ENCODE results near the gene HDC.

The HDC gene

DNA sequence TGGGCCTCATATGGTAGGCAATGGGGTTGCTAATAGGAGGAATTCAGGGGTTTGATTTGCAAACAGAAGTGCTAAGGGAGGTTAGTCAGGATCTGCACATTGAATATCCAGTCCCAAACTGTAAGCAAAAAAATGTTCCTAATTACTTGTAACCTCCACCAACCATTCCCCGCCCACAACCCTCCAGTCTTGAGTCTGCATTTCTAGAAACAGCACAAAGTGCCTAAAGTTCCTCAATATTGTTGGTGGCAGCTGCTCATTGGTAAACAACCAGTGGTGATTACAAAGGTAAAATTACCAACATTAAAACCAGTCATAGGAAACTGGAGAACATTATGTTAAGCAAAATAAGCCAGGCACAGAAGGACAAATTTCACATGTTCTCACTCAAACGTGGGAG, 18.9 kb downstream of the HDC start:
- H3K27me3 ChIP-seq (ENCODE audit: control insufficient read depth in 5 of 5, insufficient read depth in 4 of 5, low read length in 5 of 5): no peaks in the 10 kb centered on the region
- H3K9ac ChIP-seq (ENCODE audit: low read length in 5 of 5): no peak overlapping the region
- H3K36me3 ChIP-seq (ENCODE audit: control insufficient read depth in 5 of 5, insufficient read depth in 5 of 5, low read length in 5 of 5): no peaks in the 10 kb centered on the region
- no peak overlapping the region for H3K4me3 ChIP-seq (ENCODE audit: low read depth in 1 of 5, low read length in 5 of 5)
- H3K27ac ChIP-seq (ENCODE audit: low read depth, low read length): no peak overlapping the region
- no peaks in the 10 kb centered on the region for H3K9me3 ChIP-seq (ENCODE audit: control insufficient read depth in 5 of 5, low read length in 5 of 5)
- peaks cover 0 to 3% (median 0%) of the 10 kb centered on the region in 5 donors for H3K4me1 ChIP-seq (ENCODE audit: control insufficient read depth in 5 of 5, insufficient read depth in 5 of 5, low read length in 5 of 5)

GRCh38 chr15:50244959-50245624, 20.4 kb downstream of the HDC start:
- no peaks in the 10 kb centered on the region for H3K9me3 ChIP-seq (ENCODE audit: control insufficient read depth in 5 of 5, low read length in 5 of 5)
- no peak overlapping the region for H3K9ac ChIP-seq (ENCODE audit: low read length in 5 of 5)
- peaks cover 0 to 3% (median 0%) of the 10 kb centered on the region in 5 donors for H3K4me1 ChIP-seq (ENCODE audit: control insufficient read depth in 5 of 5, insufficient read depth in 5 of 5, low read length in 5 of 5)
- H3K27me3 ChIP-seq (ENCODE audit: control insufficient read depth in 5 of 5, insufficient read depth in 4 of 5, low read length in 5 of 5): no peaks in the 10 kb centered on the region
- H3K27ac ChIP-seq (ENCODE audit: low read depth, low read length): no peak overlapping the region
- H3K36me3 ChIP-seq (ENCODE audit: control insufficient read depth in 5 of 5, insufficient read depth in 5 of 5, low read length in 5 of 5): no peaks in the 10 kb centered on the region
- no peak overlapping the region for H3K4me3 ChIP-seq (ENCODE audit: low read depth in 1 of 5, low read length in 5 of 5)

DNA sequence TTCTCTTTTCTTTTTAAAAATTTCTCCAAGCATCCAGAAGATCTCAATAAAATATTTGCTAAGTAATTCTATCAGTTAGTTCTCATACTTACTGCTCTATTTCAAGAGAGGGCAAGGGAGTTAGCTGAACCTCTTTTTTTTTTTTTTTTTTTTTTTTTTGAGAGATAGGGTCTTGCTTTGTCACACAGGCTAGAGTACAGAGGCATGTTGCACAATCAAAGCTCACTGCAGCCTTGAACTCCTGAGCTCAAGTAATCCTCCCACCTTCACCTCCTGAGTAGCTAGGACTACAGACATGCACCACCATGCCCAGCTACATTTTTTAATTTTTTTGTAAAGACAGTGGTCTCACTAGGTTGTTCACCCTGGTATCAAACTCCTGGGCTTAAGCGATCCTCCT, 21.4 kb downstream of the HDC start:
- no peak overlapping the region for H3K9ac ChIP-seq (ENCODE audit: low read length in 5 of 5)
- H3K9me3 ChIP-seq (ENCODE audit: control insufficient read depth in 5 of 5, low read length in 5 of 5): no peaks in the 10 kb centered on the region
- H3K4me1 ChIP-seq (ENCODE audit: control insufficient read depth in 5 of 5, insufficient read depth in 5 of 5, low read length in 5 of 5): peaks cover 0 to 3% (median 0%) of the 10 kb centered on the region in 5 donors
- H3K36me3 ChIP-seq (ENCODE audit: control insufficient read depth in 5 of 5, insufficient read depth in 5 of 5, low read length in 5 of 5): no peaks in the 10 kb centered on the region
- no peaks in the 10 kb centered on the region for H3K27me3 ChIP-seq (ENCODE audit: control insufficient read depth in 5 of 5, insufficient read depth in 4 of 5, low read length in 5 of 5)
- H3K4me3 ChIP-seq (ENCODE audit: low read depth in 1 of 5, low read length in 5 of 5): no peak overlapping the region
- no peak overlapping the region for H3K27ac ChIP-seq (ENCODE audit: low read depth, low read length)

DNA sequence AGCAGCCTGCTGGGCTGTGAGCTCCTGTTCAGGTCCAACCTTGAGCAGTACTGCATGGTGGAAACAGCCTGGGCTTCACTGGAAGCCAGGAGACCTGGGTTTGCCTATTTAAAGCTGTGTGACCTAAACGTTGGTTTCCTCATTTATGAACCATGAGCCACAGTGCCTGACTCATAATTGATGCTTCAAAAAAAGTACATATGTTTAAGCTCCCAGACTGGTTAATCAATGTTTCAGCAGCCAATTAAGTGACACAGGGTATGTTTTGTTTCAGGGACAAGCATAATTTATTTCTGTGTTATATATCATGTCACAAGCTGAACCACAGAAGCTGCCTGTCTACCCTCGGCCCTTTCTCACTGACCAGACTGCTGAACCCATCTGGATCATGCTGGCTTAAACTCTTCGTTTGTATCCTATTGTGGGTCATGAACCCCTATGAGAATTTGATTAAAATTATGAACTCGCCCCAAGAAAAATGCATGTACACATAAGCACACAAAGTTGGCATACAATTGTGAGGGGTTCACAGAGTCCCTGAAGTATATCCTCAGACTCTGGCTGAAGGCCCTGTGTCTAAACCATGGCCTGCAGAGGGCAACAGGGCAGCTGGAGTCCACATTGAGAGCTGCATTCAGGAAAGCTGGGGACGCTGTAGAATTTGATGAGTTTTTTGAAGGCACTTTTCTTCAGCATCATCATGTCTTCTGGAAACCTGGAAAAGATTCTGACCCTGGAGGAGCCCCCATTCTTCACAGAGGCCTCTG, 23.7 kb downstream of the HDC start:
- Histone ChIP-seq H3K27ac (ENCODE audit: low read depth, low read length) (no peak overlapping the region), H3K4me1 (ENCODE audit: control insufficient read depth in 5 of 5, insufficient read depth in 5 of 5, low read length in 5 of 5) (no peaks in the 10 kb centered on the region), H3K9me3 (ENCODE audit: control insufficient read depth in 5 of 5, low read length in 5 of 5) (no peaks in the 10 kb centered on the region), H3K9ac (ENCODE audit: low read length in 5 of 5) (no peak overlapping the region), H3K27me3 (ENCODE audit: control insufficient read depth in 5 of 5, insufficient read depth in 4 of 5, low read length in 5 of 5) (no peaks in the 10 kb centered on the region), H3K36me3 (ENCODE audit: control insufficient read depth in 5 of 5, insufficient read depth in 5 of 5, low read length in 5 of 5) (no peaks in the 10 kb centered on the region), H3K4me3 (ENCODE audit: low read depth in 1 of 5, low read length in 5 of 5) (no peak overlapping the region)

DNA sequence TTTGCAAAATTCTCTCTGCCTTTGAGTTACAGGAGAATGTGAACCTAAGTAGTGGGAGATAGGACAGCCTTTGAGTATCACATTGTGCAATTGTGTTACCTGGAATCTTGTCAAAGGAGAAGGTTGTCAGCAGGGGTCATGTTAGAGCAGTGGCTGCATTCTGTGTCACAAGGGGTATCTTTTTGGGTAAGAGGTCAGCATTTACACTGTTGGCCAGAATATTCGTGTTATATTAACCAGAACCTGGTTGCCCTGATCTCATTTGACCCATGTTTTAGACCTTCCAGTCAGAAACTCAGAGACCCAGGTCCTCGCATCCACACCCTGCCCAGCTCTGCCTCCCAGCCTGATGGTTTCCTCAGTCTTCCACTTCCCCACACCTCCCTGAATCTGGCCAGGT, 27.3 kb downstream of the HDC start:
- no peaks in the 10 kb centered on the region for H3K9me3 ChIP-seq (ENCODE audit: control insufficient read depth in 5 of 5, low read length in 5 of 5)
- H3K4me1 ChIP-seq (ENCODE audit: control insufficient read depth in 5 of 5, insufficient read depth in 5 of 5, low read length in 5 of 5): no peaks in the 10 kb centered on the region
- H3K27ac ChIP-seq (ENCODE audit: low read depth, low read length): no peak overlapping the region
- no peak overlapping the region for H3K9ac ChIP-seq (ENCODE audit: low read length in 5 of 5)
- H3K27me3 ChIP-seq (ENCODE audit: control insufficient read depth in 5 of 5, insufficient read depth in 4 of 5, low read length in 5 of 5): no peaks in the 10 kb centered on the region
- H3K36me3 ChIP-seq (ENCODE audit: control insufficient read depth in 5 of 5, insufficient read depth in 5 of 5, low read length in 5 of 5): no peaks in the 10 kb centered on the region
- no peak overlapping the region for H3K4me3 ChIP-seq (ENCODE audit: low read depth in 1 of 5, low read length in 5 of 5)

GRCh38 chr15:50236433-50236832, 29.1 kb downstream of the HDC start:
- Histone ChIP-seq H3K4me1 (ENCODE audit: control insufficient read depth in 5 of 5, insufficient read depth in 5 of 5, low read length in 5 of 5) (no peaks in the 10 kb centered on the region), H3K36me3 (ENCODE audit: control insufficient read depth in 5 of 5, insufficient read depth in 5 of 5, low read length in 5 of 5) (no peaks in the 10 kb centered on the region), H3K27ac (ENCODE audit: low read depth, low read length) (no peak overlapping the region), H3K9me3 (ENCODE audit: control insufficient read depth in 5 of 5, low read length in 5 of 5) (no peaks in the 10 kb centered on the region), H3K9ac (ENCODE audit: low read length in 5 of 5) (no peak overlapping the region), H3K4me3 (ENCODE audit: low read depth in 1 of 5, low read length in 5 of 5) (no peak overlapping the region), H3K27me3 (ENCODE audit: control insufficient read depth in 5 of 5, insufficient read depth in 4 of 5, low read length in 5 of 5) (no peaks in the 10 kb centered on the region)

GRCh38 chr15:50235794-50236193, 29.7 kb downstream of the HDC start:
- no peak overlapping the region for H3K9ac ChIP-seq (ENCODE audit: low read length in 5 of 5)
- H3K27ac ChIP-seq (ENCODE audit: low read depth, low read length): no peak overlapping the region
- H3K4me3 ChIP-seq (ENCODE audit: low read depth in 1 of 5, low read length in 5 of 5): no peak overlapping the region
- no peaks in the 10 kb centered on the region for H3K27me3 ChIP-seq (ENCODE audit: control insufficient read depth in 5 of 5, insufficient read depth in 4 of 5, low read length in 5 of 5)
- H3K9me3 ChIP-seq (ENCODE audit: control insufficient read depth in 5 of 5, low read length in 5 of 5): no peaks in the 10 kb centered on the region
- no peaks in the 10 kb centered on the region for H3K4me1 ChIP-seq (ENCODE audit: control insufficient read depth in 5 of 5, insufficient read depth in 5 of 5, low read length in 5 of 5)
- no peaks in the 10 kb centered on the region for H3K36me3 ChIP-seq (ENCODE audit: control insufficient read depth in 5 of 5, insufficient read depth in 5 of 5, low read length in 5 of 5)

DNA sequence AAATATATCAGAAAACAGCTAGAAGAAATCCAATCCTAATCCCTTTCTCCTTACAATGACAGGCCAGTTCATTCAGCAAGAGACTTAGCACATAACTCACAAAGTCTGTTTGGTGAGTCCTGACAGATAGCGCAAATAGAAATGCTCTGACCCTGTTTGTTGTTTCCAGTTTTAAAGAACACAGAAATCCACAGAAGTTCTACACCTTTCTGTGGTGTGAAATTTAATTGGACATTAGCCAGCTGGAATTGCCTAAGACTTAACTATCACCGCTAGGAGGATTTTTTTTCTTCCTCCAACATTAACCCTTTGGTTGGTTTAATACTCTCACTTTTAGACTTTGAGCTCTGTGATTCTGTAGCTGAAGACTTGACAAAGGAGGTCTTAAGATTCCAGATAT, 30.8 kb downstream of the HDC start:
- Histone ChIP-seq H3K27me3 (ENCODE audit: control insufficient read depth in 5 of 5, insufficient read depth in 4 of 5, low read length in 5 of 5) (no peaks in the 10 kb centered on the region), H3K4me3 (ENCODE audit: low read depth in 1 of 5, low read length in 5 of 5) (no peak overlapping the region), H3K36me3 (ENCODE audit: control insufficient read depth in 5 of 5, insufficient read depth in 5 of 5, low read length in 5 of 5) (no peaks in the 10 kb centered on the region), H3K4me1 (ENCODE audit: control insufficient read depth in 5 of 5, insufficient read depth in 5 of 5, low read length in 5 of 5) (no peaks in the 10 kb centered on the region), H3K27ac (ENCODE audit: low read depth, low read length) (no peak overlapping the region), H3K9me3 (ENCODE audit: control insufficient read depth in 5 of 5, low read length in 5 of 5) (no peaks in the 10 kb centered on the region), H3K9ac (ENCODE audit: low read length in 5 of 5) (no peak overlapping the region)

GRCh38 chr15:50233192-50233736, 32.3 kb downstream of the HDC start:
- no peak overlapping the region for H3K27ac ChIP-seq (ENCODE audit: low read depth, low read length)
- H3K36me3 ChIP-seq (ENCODE audit: control insufficient read depth in 5 of 5, insufficient read depth in 5 of 5, low read length in 5 of 5): peaks cover 0 to 3% (median 0%) of the 10 kb centered on the region in 5 donors
- no peaks in the 10 kb centered on the region for H3K27me3 ChIP-seq (ENCODE audit: control insufficient read depth in 5 of 5, insufficient read depth in 4 of 5, low read length in 5 of 5)
- H3K4me3 ChIP-seq (ENCODE audit: low read depth in 1 of 5, low read length in 5 of 5): no peak overlapping the region
- H3K4me1 ChIP-seq (ENCODE audit: control insufficient read depth in 5 of 5, insufficient read depth in 5 of 5, low read length in 5 of 5): no peaks in the 10 kb centered on the region
- H3K9ac ChIP-seq (ENCODE audit: low read length in 5 of 5): no peak overlapping the region
- no peaks in the 10 kb centered on the region for H3K9me3 ChIP-seq (ENCODE audit: control insufficient read depth in 5 of 5, low read length in 5 of 5)

DNA sequence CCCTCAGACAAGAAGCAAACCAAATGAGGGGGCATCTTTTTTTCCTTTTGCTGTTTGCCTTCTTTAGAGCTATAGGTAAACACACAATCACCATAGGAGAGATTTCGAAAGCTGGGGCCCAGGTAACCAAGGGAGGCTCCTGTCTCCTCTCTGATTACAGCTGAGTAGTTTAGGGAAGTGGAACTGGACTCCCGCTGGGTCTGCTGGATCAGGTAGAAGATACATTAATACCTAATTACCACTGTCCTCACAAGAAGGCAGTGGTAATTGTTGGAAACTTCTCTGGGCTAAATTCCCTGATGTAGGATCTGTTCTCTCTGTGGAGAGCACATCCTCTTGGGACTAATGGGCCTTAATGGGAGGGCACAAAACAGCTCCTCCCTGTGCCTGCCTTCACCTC, 32.7 kb downstream of the HDC start:
- H3K27me3 ChIP-seq (ENCODE audit: control insufficient read depth in 5 of 5, insufficient read depth in 4 of 5, low read length in 5 of 5): no peaks in the 10 kb centered on the region
- H3K9ac ChIP-seq (ENCODE audit: low read length in 5 of 5): no peak overlapping the region
- H3K27ac ChIP-seq (ENCODE audit: low read depth, low read length): no peak overlapping the region
- peaks cover 0 to 3% (median 0%) of the 10 kb centered on the region in 5 donors for H3K36me3 ChIP-seq (ENCODE audit: control insufficient read depth in 5 of 5, insufficient read depth in 5 of 5, low read length in 5 of 5)
- H3K4me1 ChIP-seq (ENCODE audit: control insufficient read depth in 5 of 5, insufficient read depth in 5 of 5, low read length in 5 of 5): no peaks in the 10 kb centered on the region
- no peak overlapping the region for H3K4me3 ChIP-seq (ENCODE audit: low read depth in 1 of 5, low read length in 5 of 5)
- no peaks in the 10 kb centered on the region for H3K9me3 ChIP-seq (ENCODE audit: control insufficient read depth in 5 of 5, low read length in 5 of 5)
